Stimulated activated CD8-positive, alpha-beta memory T cell treated with anti-CD3 and anti-CD28 coated beads, Interleukin-12 subunit alpha, Interleukin-12 subunit beta, amount 100 ng/mL, for 4 hours (primary cell): ENCODE measurements around the gene TK1.

Experiments
- DNase-seq: peaks from one replicate; pipeline ENCODE4 v3.0.0-alpha.2; 2020; ENCODE audit warnings: low read depth

Gene TK1

DNA sequence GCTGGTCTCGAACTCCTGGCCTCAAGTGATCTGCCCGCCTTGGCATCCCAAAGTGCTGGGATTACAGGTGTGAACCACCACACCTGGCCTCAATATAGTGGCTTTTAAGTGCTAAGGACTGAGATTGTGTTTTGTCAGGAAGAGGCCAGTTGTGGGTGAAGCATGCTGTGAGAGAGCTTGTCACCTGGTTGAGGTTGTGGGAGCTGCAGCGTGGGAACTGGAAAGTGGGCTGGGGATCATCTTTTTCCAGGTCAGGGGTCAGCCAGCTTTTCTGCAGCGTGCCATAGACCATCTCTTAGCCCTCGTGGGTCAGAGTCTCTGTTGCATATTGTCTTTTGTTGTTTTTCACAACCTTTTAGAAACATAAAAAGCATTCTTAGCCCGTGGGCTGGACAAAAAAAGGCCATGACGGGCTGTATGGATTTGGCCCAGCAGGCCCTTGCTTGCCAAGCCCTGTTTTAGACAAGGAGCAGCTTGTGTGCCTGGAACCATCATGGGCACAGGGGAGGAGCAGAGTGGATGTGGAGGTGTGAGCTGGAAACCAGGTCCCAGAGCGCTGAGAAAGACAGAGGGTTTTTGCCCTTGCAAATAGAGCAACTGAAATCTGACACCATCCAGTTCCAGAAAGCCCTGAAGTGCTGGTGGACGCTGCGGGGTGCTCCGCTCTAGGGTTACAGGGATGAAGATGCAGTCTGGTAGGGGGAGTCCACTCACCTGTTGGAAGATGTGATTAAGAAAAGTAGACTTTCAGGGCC lies 32.7 kb upstream of the TK1 start:
- no peak for DNase-seq

DNA sequence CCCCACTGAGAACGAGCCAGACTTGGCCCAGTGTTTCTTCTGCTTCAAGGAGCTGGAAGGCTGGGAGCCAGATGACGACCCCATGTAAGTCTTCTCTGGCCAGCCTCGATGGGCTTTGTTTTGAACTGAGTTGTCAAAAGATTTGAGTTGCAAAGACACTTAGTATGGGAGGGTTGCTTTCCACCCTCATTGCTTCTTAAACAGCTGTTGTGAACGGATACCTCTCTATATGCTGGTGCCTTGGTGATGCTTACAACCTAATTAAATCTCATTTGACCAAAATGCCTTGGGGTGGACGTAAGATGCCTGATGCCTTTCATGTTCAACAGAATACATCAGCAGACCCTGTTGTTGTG lies 27.8 kb upstream of the TK1 start:
- no peak for DNase-seq

DNA sequence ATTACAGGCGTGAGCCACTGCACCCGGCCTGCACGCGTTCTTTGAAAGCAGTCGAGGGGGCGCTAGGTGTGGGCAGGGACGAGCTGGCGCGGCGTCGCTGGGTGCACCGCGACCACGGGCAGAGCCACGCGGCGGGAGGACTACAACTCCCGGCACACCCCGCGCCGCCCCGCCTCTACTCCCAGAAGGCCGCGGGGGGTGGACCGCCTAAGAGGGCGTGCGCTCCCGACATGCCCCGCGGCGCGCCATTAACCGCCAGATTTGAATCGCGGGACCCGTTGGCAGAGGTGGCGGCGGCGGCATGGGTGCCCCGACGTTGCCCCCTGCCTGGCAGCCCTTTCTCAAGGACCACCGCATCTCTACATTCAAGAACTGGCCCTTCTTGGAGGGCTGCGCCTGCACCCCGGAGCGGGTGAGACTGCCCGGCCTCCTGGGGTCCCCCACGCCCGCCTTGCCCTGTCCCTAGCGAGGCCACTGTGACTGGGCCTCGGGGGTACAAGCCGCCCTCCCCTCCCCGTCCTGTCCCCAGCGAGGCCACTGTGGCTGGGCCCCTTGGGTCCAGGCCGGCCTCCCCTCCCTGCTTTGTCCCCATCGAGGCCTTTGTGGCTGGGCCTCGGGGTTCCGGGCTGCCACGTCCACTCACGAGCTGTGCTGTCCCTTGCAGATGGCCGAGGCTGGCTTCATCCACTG lies 27.3 kb upstream of the TK1 start, which contains the start of gene BIRC5:
Gene BIRC5, plus strand, starts transcription at position 238 of the 690 bp plus-strand sequence. Its CDS starts 64 bp downstream, at position 302.
- DNase-seq = peak; percentile 81

DNA sequence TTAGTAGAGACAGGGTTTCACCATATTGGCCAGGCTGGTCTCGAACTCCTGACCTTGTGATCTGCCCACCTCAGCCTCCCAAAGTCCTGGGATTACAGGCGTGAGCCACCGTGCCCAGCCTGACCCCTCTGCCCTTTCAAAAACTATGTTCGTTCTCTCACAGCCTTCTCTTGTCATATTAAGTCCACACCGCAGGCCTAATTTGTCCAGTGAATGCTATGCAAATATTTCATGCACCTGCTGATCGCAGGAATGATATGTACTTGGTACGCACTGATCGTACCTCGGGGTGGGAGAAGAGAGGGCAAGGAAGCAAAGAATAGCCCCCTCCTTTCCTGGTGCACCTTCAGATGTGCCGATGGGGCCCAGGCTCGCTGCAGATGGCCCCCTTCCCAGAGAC lies 24.2 kb upstream of the TK1 start:
- no peak for DNase-seq

DNA sequence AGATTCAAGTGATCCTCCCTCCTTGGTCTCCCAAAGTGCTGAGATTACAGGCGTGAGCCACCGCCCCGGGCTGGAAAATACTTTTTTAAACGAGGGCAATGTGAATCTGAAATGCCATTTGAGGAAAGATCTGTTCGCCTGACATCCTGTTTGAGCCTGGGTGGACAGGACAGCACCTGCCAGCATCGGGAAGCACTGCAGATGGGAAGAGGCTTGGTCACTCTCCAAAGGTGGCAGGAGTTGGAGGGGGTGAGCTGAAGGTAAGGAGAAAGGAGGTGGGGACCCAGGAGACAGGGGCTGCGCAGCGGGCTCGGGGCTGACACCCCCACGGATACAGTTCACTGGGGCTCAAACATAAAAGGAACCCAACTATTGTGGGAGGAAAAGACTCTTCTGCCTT lies 23.3 kb upstream of the TK1 start:
- no peak for DNase-seq

DNA sequence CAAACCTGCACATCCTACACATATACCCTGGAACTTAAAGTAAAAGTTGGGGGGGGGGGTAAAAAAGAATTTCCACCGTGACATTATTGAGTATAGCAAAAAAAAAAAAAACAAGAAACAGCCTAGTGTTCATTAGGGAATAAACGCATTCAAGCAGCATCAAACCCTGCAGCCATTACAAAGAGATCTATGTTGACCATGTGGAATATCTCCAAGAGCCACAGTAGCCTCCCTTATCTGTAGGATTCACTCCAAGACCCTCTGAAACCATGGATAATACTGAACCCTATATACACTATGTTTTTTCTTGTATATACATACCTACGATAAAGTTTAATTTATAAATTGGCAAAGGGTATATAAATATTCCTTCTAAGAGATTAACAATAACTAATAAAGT lies 21.6 kb upstream of the TK1 start:
- DNase-seq = no peak

DNA sequence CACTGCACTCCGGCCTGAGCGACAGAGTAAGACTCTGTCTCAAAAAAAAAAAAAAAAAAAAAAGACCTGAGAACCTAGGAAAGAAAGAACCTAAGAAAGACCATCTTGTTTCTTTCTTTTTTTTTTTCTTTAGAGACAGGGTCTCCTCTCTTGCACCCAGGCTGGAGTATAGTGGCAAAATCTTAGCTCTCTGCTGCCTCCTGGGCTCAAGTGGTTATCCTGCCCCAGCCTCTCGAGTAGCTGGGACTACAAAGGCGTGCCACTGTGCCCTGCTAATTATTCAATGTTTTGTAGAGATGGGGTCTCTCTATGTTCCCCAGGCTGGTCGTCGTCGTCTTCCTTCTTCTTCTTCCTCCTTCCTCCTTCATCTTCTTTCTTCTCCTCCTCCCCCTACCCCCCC lies 19.4 kb upstream of the TK1 start:
- DNase-seq = no peak

DNA sequence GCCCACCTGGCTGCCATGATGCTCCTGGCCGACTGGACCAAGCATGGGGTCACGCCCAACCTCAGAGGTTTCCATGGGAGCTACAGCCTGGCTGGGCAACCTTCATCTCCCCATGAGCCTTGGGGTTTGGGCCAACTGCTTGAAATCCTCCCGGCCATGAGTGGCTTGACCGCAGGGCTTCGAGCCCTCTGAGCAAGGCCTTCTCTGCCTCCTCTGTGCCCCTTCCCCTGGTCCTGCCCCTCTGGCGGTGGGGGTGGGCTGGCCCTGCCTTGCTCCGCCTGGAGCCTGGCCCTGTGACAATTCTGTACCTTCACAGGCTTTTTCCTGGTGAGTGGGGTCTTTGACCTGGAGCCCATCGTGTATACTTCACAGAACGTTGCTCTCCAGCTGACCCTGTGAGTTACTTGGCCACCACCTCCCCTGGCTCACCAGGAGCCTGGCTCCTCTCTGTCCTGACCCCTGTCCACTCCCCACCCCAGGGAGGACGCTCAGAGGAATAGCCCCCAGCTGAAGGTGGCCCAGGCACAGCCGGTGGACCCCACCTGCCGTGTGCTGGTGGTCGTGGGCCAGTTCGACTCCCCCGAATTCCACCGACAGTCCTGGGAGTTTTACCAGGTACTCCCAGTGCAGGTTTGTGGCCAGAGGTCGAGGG lies 18.4 kb upstream of the TK1 start:
- DNase-seq = no peak

DNA sequence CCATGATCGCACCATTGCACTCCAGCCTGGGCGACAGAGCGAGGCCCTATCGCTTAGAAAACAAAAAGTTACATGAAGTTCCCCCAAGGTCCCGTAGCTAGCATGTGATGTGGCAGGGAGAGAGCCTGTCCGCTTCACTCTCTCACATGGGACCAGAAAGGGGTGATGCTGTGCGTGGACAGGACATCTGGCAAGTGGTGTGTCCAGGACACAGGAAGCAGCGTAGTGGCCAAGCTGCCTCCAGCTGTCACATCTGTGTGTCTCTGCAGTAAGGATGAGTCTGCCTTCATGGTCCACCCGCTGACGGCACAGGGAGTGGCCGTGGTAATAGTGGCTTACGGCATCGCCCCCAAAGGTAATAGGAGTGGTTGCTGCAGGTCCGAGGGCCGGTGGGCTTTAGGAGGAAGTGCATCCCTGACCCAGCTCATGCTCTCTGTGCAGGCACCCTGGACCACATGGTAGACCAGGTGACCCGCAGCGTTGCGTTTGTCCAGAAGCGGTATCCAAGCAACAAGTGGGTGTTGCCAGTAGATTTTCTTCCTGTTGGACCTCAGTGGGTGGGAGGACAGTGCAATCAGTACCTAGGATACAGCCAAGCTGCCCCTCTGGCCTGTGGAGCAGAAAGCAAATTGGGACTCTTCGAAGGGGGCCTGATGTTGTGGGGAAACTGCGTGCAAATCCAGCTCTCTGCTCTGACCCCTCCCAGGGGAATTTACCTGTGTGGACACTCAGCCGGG lies 17.7 kb upstream of the TK1 start:
- no peak for DNase-seq

DNA sequence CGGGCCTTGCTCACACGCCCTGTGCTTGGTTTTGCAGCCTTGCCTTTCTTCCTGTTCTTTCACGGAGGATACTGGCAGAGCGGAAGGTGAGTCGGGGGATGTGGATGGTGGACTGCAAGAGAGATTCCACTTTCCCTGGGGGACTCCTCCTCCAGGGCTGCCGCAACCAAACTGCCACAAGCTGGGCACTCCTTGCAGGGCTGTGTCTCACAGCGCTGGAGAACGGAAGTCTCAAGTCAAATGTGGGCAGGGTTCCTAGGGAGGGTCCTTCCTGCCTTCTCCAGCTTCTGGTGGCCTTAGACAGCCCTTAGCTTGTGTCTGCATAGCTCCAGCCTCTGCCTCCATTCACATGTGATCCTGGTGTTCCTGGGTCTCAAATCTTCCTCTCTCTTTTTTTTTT lies 15.8 kb upstream of the TK1 start:
- DNase-seq = no peak

DNA sequence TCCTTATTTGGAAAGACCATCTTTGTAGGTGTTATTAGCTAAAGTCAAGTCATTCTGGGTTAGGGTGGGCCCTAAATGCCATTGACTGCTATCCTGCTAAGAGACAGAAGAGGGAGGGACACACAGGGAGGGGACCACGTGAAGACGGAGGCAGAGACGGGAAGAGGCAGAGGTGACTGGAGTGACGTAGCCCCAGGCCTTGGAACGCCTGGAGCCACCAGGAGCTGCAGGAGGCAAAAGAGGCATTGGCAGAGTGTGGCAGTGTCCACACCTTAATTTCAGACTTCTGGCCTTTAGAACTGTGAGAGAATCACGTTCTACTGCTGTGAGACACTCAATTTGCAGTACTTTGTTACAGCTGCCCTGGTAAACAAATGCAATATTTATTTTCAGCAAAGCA lies 13.6 kb upstream of the TK1 start:
- DNase-seq = no peak

DNA sequence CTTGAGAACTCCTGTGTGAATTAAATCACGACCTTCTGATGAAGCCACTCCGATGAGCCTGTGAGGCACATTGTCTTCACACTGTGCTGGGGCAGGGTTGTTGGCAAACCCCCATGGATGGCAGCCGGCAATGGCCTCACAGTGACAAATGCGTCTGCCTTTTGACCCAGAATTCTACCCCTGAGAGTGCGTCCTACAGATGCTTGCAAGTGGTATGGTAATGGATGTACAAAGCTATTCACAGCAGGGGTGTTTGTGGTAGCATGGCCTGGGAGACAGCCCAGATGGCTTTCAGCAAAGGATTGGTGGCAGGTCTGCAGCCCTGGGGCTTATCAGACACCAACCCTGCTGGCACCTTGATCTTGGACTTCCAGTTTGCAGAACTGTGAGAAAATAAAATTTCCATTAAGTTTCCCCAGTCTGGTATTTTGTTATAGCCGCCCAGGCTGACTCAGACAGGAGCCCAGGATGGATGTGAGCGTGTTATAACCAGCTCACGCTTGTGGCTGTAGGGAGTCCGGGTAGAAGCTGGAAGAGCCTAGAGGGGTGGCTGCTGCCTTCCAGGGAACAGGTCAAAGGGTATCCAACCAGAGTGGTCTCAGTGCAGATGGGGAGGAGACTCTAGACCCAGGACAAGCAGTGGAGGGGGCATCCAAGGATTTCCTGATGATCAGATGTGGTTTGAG lies 10.4 kb upstream of the TK1 start:
- no peak for DNase-seq

DNA sequence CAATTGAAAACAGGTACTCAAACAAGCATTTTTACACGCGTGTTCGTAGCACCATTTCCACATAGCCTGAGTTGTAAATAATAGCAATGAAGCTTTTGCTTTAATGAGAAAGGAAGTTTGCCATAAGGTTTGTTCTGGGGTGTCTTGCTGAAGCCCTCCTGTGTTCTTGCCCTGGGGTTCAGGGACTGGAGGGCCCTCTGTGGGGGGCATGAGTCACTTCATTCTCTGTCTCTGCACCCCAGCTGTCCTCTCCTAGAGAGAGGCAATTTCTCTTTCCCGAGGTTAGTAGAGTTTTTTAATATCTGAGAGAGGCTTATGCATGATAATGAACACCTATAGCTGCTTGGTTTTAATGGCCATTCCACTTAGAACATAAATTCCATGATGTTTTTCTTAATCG lies 9.9 kb upstream of the TK1 start:
- no peak for DNase-seq

DNA sequence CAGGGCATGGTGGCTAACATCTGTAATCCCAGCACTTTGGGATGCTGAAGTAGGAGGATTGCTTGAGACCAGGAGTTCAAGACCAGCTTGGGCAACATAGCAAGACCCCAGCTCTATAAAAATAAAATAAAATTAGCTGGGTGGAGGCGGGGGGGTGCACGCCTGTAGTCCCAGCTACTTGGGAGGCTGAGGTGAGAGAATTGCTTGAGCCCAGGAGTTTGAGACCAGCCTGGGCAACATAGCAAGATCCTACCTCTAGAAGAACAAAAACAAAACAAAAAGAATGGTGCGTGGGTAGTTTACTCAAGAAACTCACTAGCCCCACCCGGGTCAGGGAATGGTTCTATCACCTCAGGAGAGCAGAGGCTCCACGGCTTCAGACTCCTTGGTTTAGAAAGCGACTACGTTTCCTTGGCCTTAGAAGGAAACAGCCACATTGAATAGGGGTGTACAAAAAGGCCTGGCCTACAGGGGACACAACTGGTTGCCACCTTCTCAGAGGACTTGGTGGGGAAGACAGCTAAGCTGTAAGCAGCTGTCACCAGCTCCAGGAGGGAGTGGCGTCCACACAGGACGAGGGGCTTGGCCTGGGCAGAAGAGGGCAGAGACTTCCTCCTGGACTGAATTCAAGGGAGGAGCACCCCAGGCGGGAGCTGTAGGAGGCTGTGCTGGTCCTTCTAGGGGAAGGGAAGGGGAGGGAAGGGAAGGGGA lies 716 bp downstream of the TK1 start:
- no peak for DNase-seq

DNA sequence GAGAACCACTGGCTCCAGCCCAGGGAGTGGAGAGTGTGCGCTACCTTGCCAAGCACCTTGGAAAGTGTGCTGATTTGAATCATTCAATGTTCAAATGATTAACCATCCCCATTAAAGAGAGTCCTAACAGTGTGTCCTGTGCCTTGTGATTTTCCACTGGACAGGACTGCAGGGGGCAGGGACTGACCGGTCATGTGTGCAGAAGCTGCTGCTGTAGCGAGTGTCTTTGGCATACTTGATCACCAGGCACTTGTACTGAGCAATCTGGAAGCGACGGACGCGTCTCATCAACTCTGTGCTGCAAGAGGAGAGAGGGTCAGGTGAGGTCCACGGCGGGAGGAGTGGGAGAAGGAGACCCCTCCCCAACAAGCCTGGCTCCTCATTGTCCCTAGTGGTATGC lies 2.0 kb downstream of the TK1 start:
- no peak for DNase-seq

DNA sequence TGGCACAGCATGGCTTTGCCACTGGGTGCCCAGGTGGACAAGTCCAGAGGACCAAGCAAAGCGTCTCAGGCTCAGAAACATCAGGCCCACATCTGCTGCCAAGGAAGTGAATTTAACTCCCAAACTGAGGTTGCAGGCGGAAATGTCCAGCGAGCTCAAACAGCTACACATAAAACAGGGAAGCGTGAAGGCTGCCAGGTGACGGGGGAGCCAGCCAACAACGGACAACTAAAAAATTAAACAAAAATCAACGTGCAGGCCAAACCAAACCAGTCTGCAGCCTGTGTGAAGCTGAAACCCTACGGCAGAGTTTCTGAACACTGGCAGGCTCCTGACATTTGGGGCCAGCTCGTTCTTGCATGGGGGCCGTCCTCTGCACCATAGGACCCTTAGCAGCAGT lies 2.5 kb downstream of the TK1 start:
- no peak for DNase-seq

DNA sequence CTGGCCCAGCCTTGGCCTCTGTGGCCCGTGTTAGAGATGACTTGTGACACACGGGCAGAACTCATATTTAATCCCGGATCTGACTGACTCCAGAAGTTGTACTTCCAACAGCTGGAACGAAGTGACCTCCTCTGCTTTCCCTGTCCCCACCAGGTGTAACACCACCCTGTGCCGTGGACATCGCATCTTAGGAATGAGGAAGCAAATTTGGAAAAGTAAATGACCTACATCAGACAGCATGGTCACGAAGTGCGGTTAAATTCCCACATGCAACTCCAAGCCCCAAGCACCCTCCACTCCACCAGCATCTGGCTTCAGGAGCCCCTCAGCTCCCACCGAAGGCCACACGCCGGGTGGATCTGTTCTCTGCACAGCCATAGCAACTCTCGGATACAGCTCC lies 2.9 kb downstream of the TK1 start:
- DNase-seq = no peak

DNA sequence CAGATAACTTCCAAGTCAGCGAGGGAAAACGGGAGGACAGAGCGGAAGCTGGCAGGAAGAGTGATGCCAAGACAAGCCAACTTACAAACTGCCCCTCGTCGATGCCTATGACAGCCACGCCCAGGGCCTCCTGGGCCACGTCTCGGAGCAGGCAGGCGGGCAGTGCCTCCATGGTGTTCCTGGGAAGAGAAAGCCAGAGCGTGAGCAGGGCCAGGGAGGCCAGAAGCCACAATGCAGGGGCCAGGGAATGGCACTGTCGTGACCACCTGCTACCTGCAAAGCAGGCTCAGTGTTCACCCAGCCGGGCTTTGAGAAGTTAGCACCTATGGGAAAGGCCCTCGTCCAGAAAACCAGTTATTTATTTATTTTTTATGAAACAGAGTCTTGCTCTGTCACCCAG lies 4.3 kb downstream of the TK1 start:
- no peak for DNase-seq

DNA sequence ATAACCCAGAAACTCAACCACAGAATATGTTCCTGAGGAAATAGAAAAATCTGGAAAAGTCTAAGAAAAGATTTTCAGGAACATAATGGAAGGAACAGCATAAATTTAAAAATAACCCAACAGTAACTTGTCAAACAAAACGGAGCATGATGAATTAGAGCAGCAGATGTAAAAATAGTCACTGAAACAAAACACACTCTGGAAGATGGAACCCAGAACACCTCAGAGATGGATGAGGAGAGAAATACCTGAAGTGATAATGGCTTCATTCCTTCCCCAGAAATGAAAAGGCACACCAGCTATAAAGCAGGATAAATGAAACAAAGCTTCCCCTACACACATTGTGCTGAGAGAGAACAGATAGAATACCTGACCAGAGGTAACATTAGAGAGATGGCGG lies 6.3 kb downstream of the TK1 start:
- no peak for DNase-seq

DNA sequence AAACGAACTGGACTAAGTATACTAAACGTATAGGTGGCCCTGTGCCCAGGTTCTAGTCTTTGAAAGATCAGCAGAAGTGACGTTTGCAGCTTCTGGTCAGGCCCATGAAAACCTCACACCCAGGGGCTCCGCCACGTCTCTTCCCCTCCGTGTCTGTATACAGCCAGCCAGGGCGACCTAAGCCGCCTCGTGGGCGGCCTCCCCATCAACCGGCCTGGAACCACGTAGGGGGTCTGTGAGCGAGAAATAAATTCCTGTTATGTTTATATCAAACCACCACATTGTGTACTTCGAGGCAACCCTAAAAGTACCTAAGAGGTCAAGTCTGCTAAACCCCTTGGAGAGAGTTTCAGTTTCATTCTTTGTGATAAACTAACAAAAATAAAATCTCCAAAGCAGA lies 6.8 kb downstream of the TK1 start:
- DNase-seq = no peak

DNA sequence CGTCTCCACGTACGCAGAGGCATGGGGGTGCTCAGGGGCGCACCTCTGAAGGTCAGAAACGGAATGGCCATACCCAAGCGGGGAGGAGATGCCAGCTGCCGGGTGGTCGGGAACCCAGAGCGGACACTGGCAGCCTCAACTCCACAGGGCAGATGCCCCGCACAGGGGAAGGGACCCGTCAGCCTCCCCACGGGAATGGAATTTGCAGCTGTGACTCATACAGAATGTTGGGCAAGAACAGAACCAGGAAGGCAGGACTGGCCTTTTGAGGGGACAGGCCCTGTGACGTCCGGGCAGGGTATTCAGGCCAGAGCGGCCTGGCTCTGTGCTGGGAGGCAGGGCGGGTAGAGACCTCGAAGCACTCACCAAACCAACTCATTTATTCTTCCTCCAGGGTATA lies 7.5 kb downstream of the TK1 start:
- DNase-seq = no peak
